Muscle layer of colon (tissue), 2 donors: ENCODE results near the gene ARHGAP26.
A peak's percentile ranks its signal among the peaks of the same experiment; 100 is the strongest.

Experiments
- H3K27ac ChIP-seq: one replicate; pipeline ENCODE4 v1.7.0; 2013; ENCODE audit warnings: low read depth, mild to moderate bottlenecking, low read length, moderate library complexity
- H3K27me3 ChIP-seq, 2 donors: one replicate each; pipeline ENCODE4 v1.7.0; 2013; ENCODE audit warnings: low read length in 2 of 2, mild to moderate bottlenecking in 2 of 2; ENCODE audit not compliant: insufficient read depth in 2 of 2, control insufficient read depth in 1 of 2
- H3K36me3 ChIP-seq: one replicate; pipeline ENCODE4 v1.7.0; 2013; ENCODE audit warnings: mild to moderate bottlenecking, low read length; ENCODE audit not compliant: insufficient read depth
- H3K4me1 ChIP-seq: one replicate; pipeline ENCODE4 v1.7.0; 2013; ENCODE audit warnings: mild to moderate bottlenecking, low read length; ENCODE audit not compliant: insufficient read depth
- H3K4me3 ChIP-seq, 2 donors: one replicate each; pipeline ENCODE4 v1.7.0; 2013; ENCODE audit warnings: low read length in 2 of 2, low read depth in 1 of 2, mild to moderate bottlenecking in 1 of 2, moderate library complexity in 1 of 2
- H3K9ac ChIP-seq: one replicate; pipeline ENCODE4 v1.7.0; 2013; ENCODE audit warnings: low read length
- H3K9me3 ChIP-seq: one replicate; pipeline ENCODE4 v1.7.0; 2013; ENCODE audit warnings: mild to moderate bottlenecking, low read length
- donor health status: abdominal sarcoma.
- donor health status: Adenocarcinoma of cecum.

Gene ARHGAP26

GRCh38 chr5:142862594-142862993 lies 92.4 kb downstream of the ARHGAP26 start:
- H3K27ac ChIP-seq, result peak overlapping the region; percentile 42
- H3K27me3 ChIP-seq, result no peaks in the 10 kb centered on the region
- no peaks in the 10 kb centered on the region for H3K36me3 ChIP-seq
- no peak overlapping the region for H3K4me3 ChIP-seq
- no peak overlapping the region for H3K9ac ChIP-seq
- H3K4me1 ChIP-seq, result peaks cover 48% of the 10 kb centered on the region
- no peaks in the 10 kb centered on the region for H3K9me3 ChIP-seq

- no peaks in the 10 kb centered on the region for H3K9me3 ChIP-seq
- H3K9ac ChIP-seq, result no peak overlapping the region
- no peaks in the 10 kb centered on the region for H3K36me3 ChIP-seq
- H3K27ac ChIP-seq, result no peak overlapping the region
- no peak overlapping the region for H3K4me3 ChIP-seq
- H3K27me3 ChIP-seq, result no peaks in the 10 kb centered on the region
- peaks cover 48% of the 10 kb centered on the region for H3K4me1 ChIP-seq
Observed at GRCh38 chr5:142863856-142864255, 93.7 kb downstream of the ARHGAP26 start.

- Histone ChIP-seq H3K4me3 (no peak overlapping the region), H3K27me3 (no peaks in the 10 kb centered on the region), H3K9me3 (no peaks in the 10 kb centered on the region), H3K27ac (no peak overlapping the region), H3K9ac (no peak overlapping the region), H3K36me3 (no peaks in the 10 kb centered on the region), H3K4me1 (peaks cover 51% of the 10 kb centered on the region)
Observed at GRCh38 chr5:142864290-142865260, 94.4 kb downstream of the ARHGAP26 start.

- Histone ChIP-seq H3K36me3 (no peaks in the 10 kb centered on the region), H3K27ac (no peak overlapping the region), H3K4me1 (peaks cover 56% of the 10 kb centered on the region), H3K27me3 (no peaks in the 10 kb centered on the region), H3K4me3 (no peak overlapping the region), H3K9ac (no peak overlapping the region), H3K9me3 (no peaks in the 10 kb centered on the region)
Observed at GRCh38 chr5:142865631-142866030, 95.5 kb downstream of the ARHGAP26 start.

GRCh38 chr5:142866563-142867275 lies 96.5 kb downstream of the ARHGAP26 start:
- Histone ChIP-seq H3K27me3 (no peaks in the 10 kb centered on the region), H3K4me1 (peaks cover 61% of the 10 kb centered on the region), H3K9me3 (no peaks in the 10 kb centered on the region), H3K9ac (no peak overlapping the region), H3K27ac (peak overlapping the region; percentile 54), H3K36me3 (no peaks in the 10 kb centered on the region), H3K4me3 (no peak overlapping the region)

GRCh38 chr5:142869886-142870285 lies 99.7 kb downstream of the ARHGAP26 start:
- H3K9ac ChIP-seq, result no peak overlapping the region

GRCh38 chr5:142870532-142871362 lies 100.6 kb downstream of the ARHGAP26 start:
- Histone ChIP-seq H3K36me3 (no peaks in the 10 kb centered on the region), H3K27ac (peak overlapping the region; percentile 24), H3K4me3 (no peak overlapping the region), H3K9me3 (no peaks in the 10 kb centered on the region), H3K27me3 (no peaks in the 10 kb centered on the region), H3K9ac (no peak overlapping the region), H3K4me1 (peaks cover 47% of the 10 kb centered on the region)

More at GRCh38 chr5:142869886-142870285, 99.7 kb downstream of the ARHGAP26 start:
- no peak overlapping the region for H3K27ac ChIP-seq
- no peak overlapping the region for H3K4me3 ChIP-seq
- H3K27me3 ChIP-seq, result no peaks in the 10 kb centered on the region
- H3K36me3 ChIP-seq, result no peaks in the 10 kb centered on the region
- no peaks in the 10 kb centered on the region for H3K9me3 ChIP-seq
- H3K4me1 ChIP-seq, result peaks cover 46% of the 10 kb centered on the region

- Histone ChIP-seq H3K36me3 (no peaks in the 10 kb centered on the region), H3K9ac (no peak overlapping the region), H3K9me3 (no peaks in the 10 kb centered on the region), H3K4me1 (peaks cover 44% of the 10 kb centered on the region), H3K27ac (no peak overlapping the region), H3K27me3 (no peaks in the 10 kb centered on the region), H3K4me3 (no peak overlapping the region)
Observed at GRCh38 chr5:142871363-142872193, 101.4 kb downstream of the ARHGAP26 start.

- Histone ChIP-seq H3K36me3 (no peaks in the 10 kb centered on the region), H3K9ac (no peak overlapping the region), H3K27ac (no peak overlapping the region), H3K4me3 (no peak overlapping the region), H3K9me3 (no peaks in the 10 kb centered on the region), H3K4me1 (peaks cover 37% of the 10 kb centered on the region), H3K27me3 (no peaks in the 10 kb centered on the region)
Observed at GRCh38 chr5:142872217-142872616, 102.0 kb downstream of the ARHGAP26 start.

- no peaks in the 10 kb centered on the region for H3K9me3 ChIP-seq
- H3K4me1 ChIP-seq, result peaks cover 31% of the 10 kb centered on the region
- no peaks in the 10 kb centered on the region for H3K27me3 ChIP-seq
- H3K9ac ChIP-seq, result no peak overlapping the region
- H3K36me3 ChIP-seq, result no peaks in the 10 kb centered on the region
- H3K4me3 ChIP-seq, result no peak overlapping the region
- no peak overlapping the region for H3K27ac ChIP-seq
Observed at GRCh38 chr5:142872795-142873194, 102.6 kb downstream of the ARHGAP26 start.
